NB4 (cell line): ENCODE measurements around the gene ZNF423.

Experiments used
- DNase-seq: peaks from one replicate; pipeline ENCODE4 v3.0.0; 2010; ENCODE audit warnings: low read depth
- H3K4me3 ChIP-seq: one replicate; pipeline ENCODE4 v1.5.1; 2011; ENCODE audit warnings: mild to moderate bottlenecking, low read depth, low read length, moderate library complexity
- CTCF ChIP-seq: IDR thresholded peaks from one replicate; pipeline ENCODE4 v1.5.1; 2012; ENCODE audit warnings: low read depth, low read length
- MAX ChIP-seq: IDR thresholded peaks from 2 replicates; pipeline ENCODE4 v1.6.1; 2011; ENCODE audit warnings: low read depth, low read length
- MYC ChIP-seq: IDR thresholded peaks from 2 replicates; pipeline ENCODE4 v1.6.1; 2011; ENCODE audit warnings: low read depth, low read length
- POLR2A ChIP-seq: IDR thresholded peaks from 2 replicates; pipeline ENCODE4 v1.6.1; 2011; ENCODE audit warnings: mild to moderate bottlenecking; ENCODE audit not compliant: insufficient read length; ENCODE audit errors: extremely low read depth

ZNF423 gene

GRCh38 chr16:49716339-49716934, 139.5 kb downstream of the ZNF423 start:
- no peak overlapping the region for H3K4me3 ChIP-seq
- no peak for TF ChIP-seq MAX
- no peak for TF ChIP-seq CTCF
- no peak for TF ChIP-seq POLR2A
- no peak for TF ChIP-seq MYC
- no peak for DNase-seq

GRCh38 chr16:49713770-49714169, 142.1 kb downstream of the ZNF423 start:
- no peak for DNase-seq
- H3K4me3 ChIP-seq, result no peak overlapping the region
- TF ChIP-seq CTCF (no peak), MAX (no peak), POLR2A (no peak), MYC (no peak)

- DNase-seq, result no peak
- TF ChIP-seq MAX, result no peak
- no peak for TF ChIP-seq MYC
- no peak for TF ChIP-seq POLR2A
- TF ChIP-seq CTCF, result no peak
- no peak overlapping the region for H3K4me3 ChIP-seq
Observed at GRCh38 chr16:49712542-49712941, 143.4 kb downstream of the ZNF423 start.

GRCh38 chr16:49712106-49712505, 143.8 kb downstream of the ZNF423 start:
- no peak overlapping the region for H3K4me3 ChIP-seq
- TF ChIP-seq MYC, result no peak
- no peak for TF ChIP-seq MAX
- TF ChIP-seq POLR2A, result no peak
- TF ChIP-seq CTCF, result no peak
- DNase-seq, result no peak

GRCh38 chr16:49709057-49709456, 146.9 kb downstream of the ZNF423 start:
- no peak overlapping the region for H3K4me3 ChIP-seq
- TF ChIP-seq CTCF (no peak), MYC (no peak), POLR2A (no peak), MAX (no peak)
- DNase-seq, result no peak
